NCI-H1105 treated with DMSO at 0.1 percent for 48 hours (cell line): ENCODE results near the gene ZNF207.
"Not testable (repeated sequence)": the region's sequence is repeated elsewhere in the genome, so short reads cannot be mapped to it uniquely, and the experiment has no call there.

Source experiments
- DNase-seq: peaks from one replicate; lab custom pipeline; 2025; lab: John Stamatoyannopoulos, UW

The ZNF207 gene

DNA sequence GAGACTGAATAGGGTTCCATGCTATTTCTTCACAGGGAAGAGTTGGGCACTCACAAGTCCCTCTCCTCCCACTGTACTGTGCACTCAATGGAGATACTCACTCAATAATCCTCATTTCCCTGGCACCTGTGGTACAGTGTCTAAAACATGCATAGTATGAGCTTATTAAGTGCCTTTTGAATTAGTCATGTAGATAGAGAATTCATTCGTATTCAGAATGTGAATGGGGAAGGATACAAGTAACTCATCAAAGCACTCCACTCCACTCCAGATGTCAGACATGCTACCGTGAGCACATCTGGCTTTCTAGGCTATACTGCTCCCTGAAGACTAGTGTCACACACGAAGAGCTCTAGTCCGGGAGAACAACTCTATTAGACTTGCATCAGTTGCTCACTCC, 14.3 kb upstream of the ZNF207 start:
- no peak for DNase-seq

DNA sequence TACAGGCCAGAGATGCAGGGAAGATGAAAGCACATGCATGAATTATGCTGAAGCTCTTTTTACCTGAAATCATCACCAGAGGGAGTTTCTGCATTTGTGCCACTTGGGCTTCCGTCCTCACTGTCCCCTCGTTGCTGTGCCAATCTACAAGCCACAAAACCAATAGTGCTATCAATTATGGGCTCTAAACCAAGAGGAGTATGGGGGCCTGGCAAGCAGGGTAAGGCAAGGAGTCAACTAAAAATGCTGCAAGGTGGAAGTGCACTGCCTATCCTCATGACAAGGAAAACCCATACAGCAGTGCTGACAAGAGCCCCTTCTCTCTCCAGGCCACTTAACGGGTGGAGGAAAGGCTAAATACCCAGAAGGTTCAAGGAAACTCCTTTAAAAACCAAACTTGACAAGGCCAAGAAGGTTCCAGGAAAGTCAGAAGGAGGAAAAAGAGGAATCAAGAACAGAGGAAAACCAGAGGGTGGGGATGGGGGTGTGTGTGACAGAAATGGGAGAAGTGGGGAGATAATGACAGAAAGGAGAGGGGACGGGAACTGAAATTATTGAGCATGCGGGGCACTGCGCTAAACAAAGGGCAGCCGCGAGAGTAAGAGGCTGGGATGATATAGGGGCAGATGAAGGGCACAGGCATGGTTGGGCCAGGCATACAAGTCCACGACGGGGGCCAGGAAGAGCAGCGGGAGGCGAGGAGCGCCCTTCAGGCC, 8.7 kb upstream of the ZNF207 start:
- peak; percentile 43 for DNase-seq

DNA sequence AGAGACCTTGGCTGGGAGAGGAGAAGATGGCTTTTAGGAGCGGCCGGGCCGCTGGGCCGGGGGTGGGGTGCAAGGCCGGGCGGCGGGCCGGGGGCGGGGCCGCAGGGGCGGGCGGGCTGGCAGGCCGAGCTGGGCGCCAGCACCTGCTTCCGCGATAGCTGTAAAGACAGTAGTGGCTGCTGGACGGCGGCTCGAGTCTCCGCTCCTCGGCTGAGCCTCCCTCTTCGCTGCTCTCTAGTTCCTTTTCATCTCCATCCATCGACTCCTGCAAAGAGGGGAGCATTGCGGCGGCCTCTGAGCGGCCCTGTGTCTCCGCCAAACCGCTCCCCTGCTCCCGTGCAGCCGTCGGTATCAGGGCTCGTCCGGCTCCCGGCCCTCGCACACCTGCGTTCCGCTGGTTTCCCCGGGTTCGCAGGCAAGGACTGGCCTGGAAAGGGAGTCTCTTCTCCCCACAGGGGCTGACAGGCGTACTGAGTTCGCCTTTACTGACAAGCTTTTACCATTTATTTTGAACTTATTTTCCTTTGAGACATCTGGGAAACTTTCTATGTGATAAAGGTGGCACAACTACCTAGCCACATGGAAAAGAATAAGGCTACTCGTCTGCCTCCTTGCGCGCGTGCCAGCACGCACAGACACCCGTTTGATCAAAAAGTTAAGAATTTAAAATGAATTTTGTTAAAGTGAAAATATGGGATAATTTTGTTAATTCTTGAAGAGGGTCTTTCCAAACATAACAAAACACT, 7.9 kb upstream of the ZNF207 start, which contains the start of gene C17orf75:
C17orf75 (minus strand) TSS at position 317 of the 746 bp plus-strand sequence; CDS start at position 283, 34 bp downstream.
- peak; percentile 79 for DNase-seq

GRCh38 chr17:32342603-32343325, 7.2 kb upstream of the ZNF207 start:
- DNase-seq, result peak; percentile 17

- no peak for DNase-seq
Measured at GRCh38 chr17:32345951-32346600, 3.9 kb upstream of the ZNF207 start.

DNA sequence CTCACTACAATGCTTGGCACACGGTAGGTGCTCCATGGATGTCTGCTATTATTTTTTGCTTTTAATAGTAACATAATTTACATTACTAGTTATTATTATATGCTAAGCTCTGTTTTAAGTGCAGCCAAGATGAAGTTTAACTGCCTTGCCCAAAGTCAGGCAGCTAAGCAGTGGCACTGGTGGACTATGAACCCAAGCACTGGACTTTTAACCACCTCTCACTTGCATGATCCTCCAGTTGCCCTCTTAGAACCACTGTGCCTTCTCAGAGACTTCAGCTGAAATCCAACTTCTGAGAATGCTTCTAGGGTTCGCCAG, 1.5 kb upstream of the ZNF207 start:
- no peak for DNase-seq

DNA sequence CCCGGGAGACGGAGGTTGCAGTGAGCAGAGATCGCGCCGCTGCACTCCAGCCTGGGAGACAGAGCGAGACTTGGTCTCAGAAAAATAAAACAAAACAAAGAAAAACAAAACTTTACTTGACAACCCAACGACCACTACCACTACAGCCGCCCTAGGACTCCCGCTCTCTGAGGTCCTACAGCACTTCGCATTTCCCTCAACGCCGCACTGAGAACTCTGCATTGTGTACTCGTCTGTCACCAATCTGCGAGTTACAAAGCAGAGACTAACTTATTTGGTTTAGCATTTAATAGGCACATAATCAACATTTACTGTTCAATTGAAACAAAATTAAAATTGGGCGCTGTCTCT, 479 bp upstream of the ZNF207 start:
- DNase-seq, result no peak

GRCh38 chr17:32350666-32351418, 885 bp downstream of the ZNF207 start:
- DNase-seq, result peak; percentile 62

GRCh38 chr17:32352734-32353133, 2.8 kb downstream of the ZNF207 start:
- not testable (repeated sequence) for DNase-seq

DNA sequence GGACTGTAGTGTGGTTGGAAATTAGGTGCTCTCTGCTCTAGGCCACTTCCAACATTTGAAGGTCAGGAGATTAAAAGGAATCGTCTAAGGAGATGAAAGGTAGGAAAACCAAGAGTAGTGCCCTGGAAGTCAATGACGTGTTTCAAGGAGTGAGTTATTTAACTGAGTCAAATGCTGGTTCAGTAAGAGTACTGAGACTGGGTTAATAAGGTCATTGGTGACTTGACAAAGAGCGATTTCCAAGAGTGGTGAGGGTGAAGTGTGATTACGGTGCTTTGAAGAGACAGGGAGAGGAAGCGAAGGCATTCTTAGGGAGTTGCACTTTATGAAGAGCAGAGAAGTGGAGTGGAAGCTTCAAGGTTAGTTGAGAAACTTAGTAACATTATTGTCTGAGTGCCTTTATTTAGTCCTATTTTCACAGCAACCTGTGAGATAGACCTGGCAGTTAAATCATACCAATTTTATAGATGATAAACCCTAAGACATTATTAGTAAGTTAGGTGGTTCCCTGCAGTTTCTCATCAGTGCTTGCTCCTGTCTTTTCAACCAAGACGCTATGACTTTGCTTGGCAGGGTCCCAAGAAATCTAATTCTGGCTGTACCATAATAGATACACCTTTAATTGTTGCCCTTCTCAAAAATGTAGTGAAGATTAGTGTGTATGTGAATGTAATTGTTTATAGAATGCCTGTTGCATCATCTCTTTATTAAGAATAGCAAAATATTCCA, 5.9 kb downstream of the ZNF207 start:
- no peak for DNase-seq

DNA sequence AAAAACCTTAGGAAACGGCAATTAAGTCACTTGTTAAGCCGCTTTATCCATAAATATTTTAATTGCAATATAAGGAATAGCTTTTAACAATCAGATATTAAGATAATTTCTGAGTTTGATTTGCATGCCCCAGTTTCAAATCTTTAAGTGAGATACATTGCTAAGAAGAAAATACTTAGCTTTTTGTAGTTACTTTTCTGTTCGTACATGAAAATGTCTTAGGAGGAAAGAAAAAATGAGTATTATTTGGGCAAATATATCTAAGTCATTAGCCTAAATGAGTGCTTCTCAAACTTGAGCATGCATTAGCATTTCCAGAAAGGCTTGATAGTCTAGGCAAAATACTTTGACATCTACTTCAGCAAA, 6.4 kb downstream of the ZNF207 start:
- no peak for DNase-seq

- no peak for DNase-seq
Measured at GRCh38 chr17:32356750-32357149, 6.8 kb downstream of the ZNF207 start.

DNA sequence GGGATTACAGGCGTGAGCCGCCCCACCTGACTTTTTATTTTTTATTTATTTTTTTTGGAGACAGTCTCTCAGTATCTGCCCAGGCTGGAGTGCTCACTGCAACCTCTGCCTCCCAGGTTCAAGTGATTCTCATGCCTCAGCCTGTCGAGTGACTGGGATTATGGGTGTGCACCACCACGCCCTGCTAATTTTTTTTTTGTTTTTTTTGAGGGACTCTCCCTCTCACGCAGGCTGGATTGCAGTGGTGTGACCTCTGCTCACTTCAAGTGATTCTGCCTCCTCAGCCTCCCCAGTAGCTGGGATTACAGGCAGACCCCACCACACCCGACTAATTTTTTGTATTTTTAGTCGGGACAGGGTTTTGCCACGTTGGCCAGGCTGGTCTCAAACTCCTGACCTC, 7.7 kb downstream of the ZNF207 start:
- DNase-seq, result no peak

DNA sequence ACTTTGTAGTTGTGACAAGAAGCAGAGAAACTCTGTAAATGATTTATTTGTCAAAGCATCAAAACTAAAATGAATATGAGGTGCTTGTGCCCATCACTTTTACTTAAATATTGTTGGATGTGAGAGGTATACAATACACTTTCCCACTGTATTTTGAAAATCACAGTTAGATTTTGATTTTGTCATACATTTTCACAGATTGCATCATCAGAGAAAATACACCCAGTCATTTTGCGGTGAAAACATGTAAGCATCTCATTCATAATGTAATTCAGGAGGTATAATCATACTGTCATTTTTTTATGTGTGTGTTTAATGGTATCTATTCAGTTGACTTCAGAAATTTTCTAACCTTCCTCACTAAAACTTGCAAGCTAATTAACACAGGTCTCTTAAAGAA, 11.3 kb downstream of the ZNF207 start:
- DNase-seq, result no peak

GRCh38 chr17:32370426-32370825, 20.5 kb downstream of the ZNF207 start:
- DNase-seq, result no peak

DNA sequence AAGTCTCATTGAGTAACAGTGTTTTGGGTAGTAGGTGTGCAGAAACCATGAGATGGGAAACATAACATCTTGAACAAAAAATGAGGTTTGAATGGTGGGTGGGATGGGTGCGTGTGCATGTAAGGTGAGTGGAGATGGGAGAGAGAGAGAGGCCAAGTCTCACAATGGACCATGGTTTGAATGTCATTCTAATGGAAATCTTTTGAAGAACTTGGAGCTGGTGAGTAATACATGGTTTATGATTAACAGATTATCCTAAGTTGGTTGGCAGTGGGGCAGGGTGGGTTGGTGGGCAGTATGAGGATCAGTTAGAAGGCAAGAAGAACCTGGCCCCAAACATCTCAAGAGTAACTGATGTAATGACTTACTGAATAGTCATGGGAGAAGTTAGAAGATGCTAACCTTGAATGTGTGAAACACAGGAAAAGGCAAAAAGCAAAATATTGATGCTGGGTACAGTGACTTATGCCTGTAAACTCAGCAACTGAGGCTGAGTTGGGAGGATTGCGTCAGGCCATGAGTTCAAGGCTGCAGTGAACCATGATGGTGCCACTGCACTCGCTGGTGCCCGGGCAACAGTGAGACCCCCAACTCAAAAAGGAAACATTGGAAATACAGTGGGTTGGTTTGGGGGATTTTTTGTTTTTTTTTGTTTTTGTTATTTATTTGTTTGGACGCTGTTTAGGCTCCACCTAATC, 32.7 kb downstream of the ZNF207 start:
- DNase-seq, result no peak

- no peak for DNase-seq
Measured at GRCh38 chr17:32383926-32384434, 34.0 kb downstream of the ZNF207 start.

DNA sequence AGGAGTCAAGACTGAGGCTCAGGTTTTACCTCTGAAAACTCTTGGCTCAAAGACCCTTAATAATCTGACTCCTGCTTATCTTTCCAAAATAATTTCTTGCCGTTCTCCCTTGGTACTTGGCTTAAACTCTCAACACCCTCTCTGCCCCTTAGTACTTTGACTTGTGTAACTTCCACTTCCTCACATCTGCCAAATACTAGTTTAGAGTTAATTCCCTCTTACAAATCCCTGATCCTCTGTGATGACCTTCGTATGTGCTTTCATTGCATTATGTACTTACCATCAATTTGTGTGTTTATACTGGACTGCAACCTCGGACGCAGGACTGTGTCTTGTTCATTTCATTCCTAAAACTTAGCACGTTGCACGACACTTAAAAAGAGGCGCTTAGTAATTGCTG, 35.2 kb downstream of the ZNF207 start:
- DNase-seq, result no peak

DNA sequence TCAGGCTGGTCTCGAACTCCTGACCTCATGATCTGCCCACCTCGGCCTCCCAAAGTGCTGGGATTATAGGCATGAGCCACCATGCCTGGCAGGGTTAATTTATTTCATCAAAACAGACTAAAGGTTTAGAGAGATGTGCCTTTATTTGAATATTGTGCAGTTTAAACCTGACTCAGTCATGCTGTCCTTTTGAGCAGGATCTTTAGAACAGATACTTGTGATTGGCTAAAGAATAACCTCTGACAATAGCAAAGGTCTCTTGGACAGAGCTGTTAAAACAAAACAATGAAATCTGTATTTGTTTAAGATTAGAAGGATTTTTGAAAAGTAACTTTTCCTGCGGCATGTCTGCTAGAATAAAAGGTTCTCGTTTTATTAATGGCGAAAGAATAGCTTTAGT, 36.0 kb downstream of the ZNF207 start:
- no peak for DNase-seq

DNA sequence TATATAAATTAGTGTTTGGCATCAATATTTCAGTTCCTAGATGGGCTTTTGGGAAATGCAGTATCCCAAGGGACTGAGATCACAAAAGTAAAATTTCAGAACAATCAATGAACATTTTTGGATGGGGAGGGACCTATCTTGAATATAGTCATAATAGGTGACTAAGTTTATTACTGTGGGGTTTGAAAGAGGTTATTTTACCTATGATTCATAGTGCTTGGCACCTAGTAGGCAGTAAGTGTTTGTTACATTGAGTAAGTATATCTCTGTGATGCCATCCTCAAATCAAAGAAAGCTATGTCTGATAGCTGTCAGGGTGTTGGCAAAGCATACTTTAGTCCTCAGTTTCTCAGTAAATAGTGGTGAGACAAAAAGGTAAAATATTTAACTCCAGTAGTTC, 36.9 kb downstream of the ZNF207 start:
- DNase-seq, result no peak
